ENCODE data around the gene LAMA3. TPM values are rescaled to one million over a fixed set of nuclear protein-coding genes. Genes with fewer than 3 reads are reported as not detected.

LAMA3 gene
- total RNA-seq, 1 experiment from 2014 or later, result 5.6 TPM

DNA sequence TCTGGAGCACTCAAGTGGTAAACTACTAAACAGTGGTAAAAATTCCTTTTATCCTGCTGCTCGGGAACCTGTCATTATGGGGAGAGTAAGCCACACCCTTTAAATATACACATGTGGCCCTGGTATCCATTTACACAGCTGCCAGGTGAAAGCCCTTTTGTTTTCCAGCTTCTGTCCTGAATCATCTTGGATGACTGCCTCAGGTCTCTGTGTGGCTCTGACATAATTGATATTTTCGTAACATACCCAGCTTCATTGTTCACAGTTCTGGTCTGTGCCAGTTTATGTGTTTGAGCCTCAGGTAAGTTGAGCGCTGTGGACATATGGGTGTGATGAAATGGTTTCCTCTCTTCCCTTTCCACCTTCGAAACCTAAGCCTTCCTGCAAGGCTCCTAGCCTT is 309.6 kb downstream of the LAMA3 start:
- Histone ChIP-seq H2AFZ (ENCODE audit: low read depth, low read length, poor library complexity, severe bottlenecking) (no peak overlapping the region), H3K36me3 (ENCODE audit: control insufficient read depth in 1 of 2, insufficient read depth in 2 of 2, low read length in 2 of 2) (no peaks in the 10 kb centered on the region), H3K4me2 (ENCODE audit: low read length) (0 out of 2 replicates have a peak overlapping the region, but pooled peaks have one; percentile 13), H3K4me1 (ENCODE audit: control insufficient read depth in 1 of 2, insufficient read depth in 2 of 2, low read length in 2 of 2) (peaks cover 7 to 13% of the 10 kb centered on the region in 2 experiments; a peak in 3 of 4 replicates), H3K79me2 (ENCODE audit: insufficient read depth, low read length) (no peaks in the 10 kb centered on the region), H3K9ac (ENCODE audit: low read length) (no peak overlapping the region), H3K9me3 (ENCODE audit: control insufficient read depth in 1 of 2, insufficient read depth in 1 of 2, low read depth in 1 of 2, low read length in 2 of 2) (no peaks in the 10 kb centered on the region), H3K27me3 (ENCODE audit: insufficient read depth, low read length) (no peaks in the 10 kb centered on the region), H3K27ac (ENCODE audit: low read depth, low read length) (no peak overlapping the region), H4K20me1 (ENCODE audit: insufficient read depth) (no peaks in the 10 kb centered on the region), H3K4me3 (replicated peaks in 1 of 2; ENCODE audit: low read depth in 1 of 2, low read length in 2 of 2) (no peak overlapping the region), H3K9me2 (ENCODE audit: insufficient read depth) (no peaks in the 10 kb centered on the region)
- ChIA-PET POLR2A (no interaction called here), RAD21 (ENCODE audit: low non-redundant PET in 1 of 2, low total read pairs in 2 of 2, uncharacterized antibody in 2 of 2, unreplicated experiment in 2 of 2) (no interaction called here), CTCF (no interaction called here)
- TF ChIP-seq ZBTB33 (IDR thresholded peaks at IDR 0.05; ENCODE audit: extremely low read depth, insufficient replicate concordance, low read length) (no peak), REST (IDR thresholded peaks at IDR 0.05; ENCODE audit: low read depth) (no peak), JUND (IDR thresholded peaks at IDR 0.05) (no peak), CBX3 (IDR thresholded peaks at IDR 0.05; ENCODE audit: low read depth) (no peak), RAD21 (IDR thresholded peaks at IDR 0.05; ENCODE audit: low read depth) (no peak), POLR2A (IDR thresholded peaks at IDR 0.05; ENCODE audit: borderline replicate concordance, extremely low read depth, insufficient read depth, insufficient read length) (no peak), SIN3A (IDR thresholded peaks at IDR 0.05; ENCODE audit: low read depth) (no peak), EZH2phosphoT487 (IDR thresholded peaks at IDR 0.05; ENCODE audit: borderline replicate concordance) (no peak)
- BruUV-seq (replicated peaks), result no TSS peak
- ATAC-seq, result peak; percentile 61
- DNase-seq (ENCODE audit: low read depth, low spot score), result peak; percentile 23
- intact Hi-C loops (cut with micrococcal nuclease), result no loop called here

Measured in HCT116 (cell line).